SK-N-SH treated with all-trans-retinoic acid at 6 μM for 48 hours (cell line): ENCODE measurements around the gene PDSS2.

Experiments used
- CSRNP3 ChIP-seq: fragments of 250-450 bp; sonication (Bioruptor Pico); IDR thresholded peaks from 2 replicates; pipeline ENCODE4 v1.5.1; 2021; ENCODE audit warnings: mild to moderate bottlenecking, moderate library complexity
- PATZ1 ChIP-seq: fragments of 250-450 bp; sonication (Bioruptor Pico); IDR thresholded peaks from 2 replicates; pipeline ENCODE4 v1.8.0; 2020; ENCODE audit warnings: mild to moderate bottlenecking, moderate library complexity, borderline replicate concordance

GRCh38 chr6:107479089-107479690 lies 19.8 kb upstream of the PDSS2 start:
- TF ChIP-seq PATZ1 (no peak), CSRNP3 (CRISPR knock-in tag) (no peak)
